ENCODE measurements around the gene SLFN11. TPM values are rescaled to one million over a fixed set of nuclear protein-coding genes. Genes with fewer than 3 reads are reported as not detected.
"Not testable (repeated sequence)": the region's sequence is repeated elsewhere in the genome, so short reads cannot be mapped to it uniquely, and the experiment has no call there.

The SLFN11 gene
- 10 to 100 TPM in 1 of 4 donors, 1 to 10 TPM in 3; 3.3 to 11.4 (median 7.0) TPM for total RNA-seq

- peak within 1 kb of the TSS; percentile 50 for H3K4me3 ChIP-seq (ENCODE audit: low read depth, poor library complexity, severe bottlenecking)
- DNase-seq (ENCODE audit: low spot score in 2 of 2), result peak; percentile 86 to 98
- intact Hi-C loops (cut with DNase I; ENCODE audit: low total_unique reads), result no loop called here
- WGBS, 2 donors, result 0 to 1% methylated on average over 22 of the region's 22 CpGs
- TF ChIP-seq POLR2A (IDR thresholded peaks at IDR 0.05) (peak in 1 of 2 donors; percentile 64), CTCF (IDR thresholded peaks at IDR 0.05) (no peak)
Observed at GRCh38 chr17:35373534-35373983, at the start of gene SLFN11. TSS of gene SLFN11 (minus strand) at chr17:35373621. CDS start at chr17:35363807, 9,814 bp downstream.

GRCh38 chr17:35421069-35421468 is 47.6 kb upstream of the SLFN11 start:
- DNase-seq (ENCODE audit: low spot score in 2 of 2); H3K4me3 ChIP-seq (ENCODE audit: low read depth, poor library complexity, severe bottlenecking); intact Hi-C loops (cut with DNase I; ENCODE audit: low total_unique reads): not testable (repeated sequence)
- 95 to 96% methylated on average over 9 of the region's 9 CpGs for WGBS, 2 donors

- DNase-seq (ENCODE audit: low spot score in 2 of 2), result no peak
- H3K4me3 ChIP-seq (ENCODE audit: low read depth, poor library complexity, severe bottlenecking), result no peak overlapping the region
- intact Hi-C loops (cut with DNase I; ENCODE audit: low total_unique reads), result no loop called here
- no peak for TF ChIP-seq CTCF (IDR thresholded peaks at IDR 0.05)
- no peak for TF ChIP-seq POLR2A (IDR thresholded peaks at IDR 0.05)
- 87 to 92% methylated on average over 2 of the region's 2 CpGs for WGBS, 2 donors
Observed at GRCh38 chr17:35416659-35417058, 43.2 kb upstream of the SLFN11 start.

- intact Hi-C loops (cut with DNase I; ENCODE audit: low total_unique reads); DNase-seq (ENCODE audit: low spot score in 2 of 2): not testable (repeated sequence)
Observed at GRCh38 chr17:35414707-35415106, 41.3 kb upstream of the SLFN11 start.

GRCh38 chr17:35414247-35414646 is 40.8 kb upstream of the SLFN11 start:
- TF ChIP-seq POLR2A (IDR thresholded peaks at IDR 0.05), result no peak
- TF ChIP-seq CTCF (IDR thresholded peaks at IDR 0.05), result no peak
- DNase-seq (ENCODE audit: low spot score in 2 of 2), result no peak
- H3K4me3 ChIP-seq (ENCODE audit: low read depth, poor library complexity, severe bottlenecking), result no peak overlapping the region
- 89 to 98% methylated on average over 1 of the region's 1 CpG for WGBS, 2 donors
- intact Hi-C loops (cut with DNase I; ENCODE audit: low total_unique reads), result no loop called here

More at GRCh38 chr17:35414707-35415106, 41.3 kb upstream of the SLFN11 start:
- 91 to 94% methylated on average over 2 of the region's 2 CpGs for WGBS, 2 donors
- not testable (repeated sequence) for H3K4me3 ChIP-seq (ENCODE audit: low read depth, poor library complexity, severe bottlenecking)

GRCh38 chr17:35407531-35407930 is 34.1 kb upstream of the SLFN11 start:
- H3K4me3 ChIP-seq (ENCODE audit: low read depth, poor library complexity, severe bottlenecking), result no peak overlapping the region
- intact Hi-C loops (cut with DNase I; ENCODE audit: low total_unique reads), result no loop called here
- 91 to 92% methylated on average over 26 of the region's 26 CpGs for WGBS, 2 donors
- DNase-seq (ENCODE audit: low spot score in 2 of 2), result no peak
- TF ChIP-seq CTCF (IDR thresholded peaks at IDR 0.05) (no peak), POLR2A (IDR thresholded peaks at IDR 0.05) (no peak)

GRCh38 chr17:35406568-35406967 is 33.1 kb upstream of the SLFN11 start:
- WGBS, 2 donors, result 74 to 85% methylated on average over 1 of the region's 1 CpG
- TF ChIP-seq CTCF (IDR thresholded peaks at IDR 0.05) (no peak), POLR2A (IDR thresholded peaks at IDR 0.05) (no peak)
- intact Hi-C loops (cut with DNase I; ENCODE audit: low total_unique reads), result no loop called here
- H3K4me3 ChIP-seq (ENCODE audit: low read depth, poor library complexity, severe bottlenecking), result no peak overlapping the region
- DNase-seq (ENCODE audit: low spot score in 2 of 2), result no peak
